Activated B cell treated with CpG ODN at 0.5 μM for 24 hours (primary cell): Measurements from ENCODE around the gene ARL3. TPM values are rescaled to one million over a fixed set of nuclear protein-coding genes. Genes with fewer than 3 reads are reported as not detected.

Experiments
- ATAC-seq: fragments of 200-7000 bp; cut with Tn5 transposase; one replicate; pipeline ENCODE4 v1.10.0; 2021; ENCODE audit warnings: low read depth, mild to moderate bottlenecking, moderate library complexity
- CTCF ChIA-PET: fragments of 350-600 bp; sonication (Branson Sonifier 250); formaldehyde crosslinking; loops from one replicate; lab custom pipeline; 2021; ENCODE audit warnings: antibody characterized with exemption; lab: Charles Lee
- POLR2A ChIA-PET: fragments of 350-600 bp; sonication (Branson Sonifier 250); formaldehyde crosslinking; loops from one replicate; lab custom pipeline; 2021; ENCODE audit warnings: antibody characterized with exemption; lab: Charles Lee
- DNase-seq: peaks from one replicate; pipeline ENCODE4 v3.0.0; 2022
- H3K27ac Mint-ChIP-seq: one replicate; pipeline ENCODE4 v1.8.0; 2020; ENCODE audit warnings: mixed read lengths
- H3K27me3 Mint-ChIP-seq: one replicate; pipeline ENCODE4 v1.8.0; 2021; ENCODE audit warnings: mixed read lengths
- H3K36me3 Mint-ChIP-seq: one replicate; pipeline ENCODE4 v1.8.0; 2021; ENCODE audit warnings: low read depth, mixed read lengths
- H3K4me1 Mint-ChIP-seq: one replicate; pipeline ENCODE4 v1.8.0; 2021; ENCODE audit warnings: mixed read lengths
- H3K4me3 Mint-ChIP-seq: one replicate; pipeline ENCODE4 v1.8.0; 2020; ENCODE audit warnings: mild to moderate bottlenecking, mixed read lengths
- H3K9me3 Mint-ChIP-seq: one replicate; pipeline ENCODE4 v1.8.0; 2020; ENCODE audit warnings: mixed read lengths
- intact Hi-C: fragments of 100-400 bp; cut with micrococcal nuclease; formaldehyde crosslinking; loops from one replicate; pipeline ENCODE4 v1.15.1; 2024
- total RNA-seq: library from RNA; stranded (reverse); gene quantifications from 2 replicates; pipeline ENCODE4 v1.2.3, GENCODE V29; 2022
- TF ChIP-seq, protein P1 (sequence below): fragments of 200-600 bp; IDR thresholded peaks from one replicate; pipeline ENCODE4 v1.8.0; 2022; ENCODE audit warnings: antibody characterized with exemption, mild to moderate bottlenecking

ARL3 gene
- total RNA-seq, 1 donor from 2014 or later, result 5.1 TPM

DNA sequence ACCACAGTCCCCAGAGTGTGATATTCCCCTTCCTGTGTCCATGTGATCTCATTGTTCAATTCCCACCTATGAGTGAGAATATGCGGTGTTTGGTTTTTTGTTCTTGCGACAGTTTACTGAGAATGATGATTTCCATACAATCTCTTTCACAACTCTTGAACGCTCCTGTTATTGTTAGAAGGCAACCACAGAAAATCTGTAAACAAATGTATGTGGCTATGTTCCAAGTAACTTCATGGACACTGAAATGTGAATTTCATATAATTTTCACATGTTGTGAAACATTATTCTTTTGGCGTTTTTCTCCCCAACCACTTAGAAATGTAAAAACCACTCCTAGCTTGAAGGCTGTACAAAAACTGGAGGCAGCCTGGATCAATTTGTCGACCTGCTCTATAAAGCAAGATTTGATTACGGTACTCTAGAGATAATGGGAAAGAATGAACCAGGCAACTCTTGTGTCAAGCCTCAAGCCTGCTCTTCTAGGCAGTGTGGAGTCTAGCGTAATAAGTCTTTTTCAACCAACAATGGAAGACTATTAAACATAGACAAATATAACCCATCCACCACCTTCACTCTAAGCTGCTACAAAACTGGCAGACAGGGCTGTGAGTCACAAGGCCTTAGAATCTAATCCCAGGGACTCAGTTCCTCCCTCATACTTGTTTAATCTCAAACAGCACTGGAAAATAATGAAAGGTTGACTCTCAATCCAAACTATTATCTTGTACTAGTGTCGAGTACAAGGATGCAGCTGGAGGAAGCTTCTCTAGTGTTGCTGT lies 22.7 kb downstream of the ARL3 start:
- intact Hi-C loops, result no loop called here
- DNase-seq, result no peak
- TF ChIP-seq, protein P1, sequence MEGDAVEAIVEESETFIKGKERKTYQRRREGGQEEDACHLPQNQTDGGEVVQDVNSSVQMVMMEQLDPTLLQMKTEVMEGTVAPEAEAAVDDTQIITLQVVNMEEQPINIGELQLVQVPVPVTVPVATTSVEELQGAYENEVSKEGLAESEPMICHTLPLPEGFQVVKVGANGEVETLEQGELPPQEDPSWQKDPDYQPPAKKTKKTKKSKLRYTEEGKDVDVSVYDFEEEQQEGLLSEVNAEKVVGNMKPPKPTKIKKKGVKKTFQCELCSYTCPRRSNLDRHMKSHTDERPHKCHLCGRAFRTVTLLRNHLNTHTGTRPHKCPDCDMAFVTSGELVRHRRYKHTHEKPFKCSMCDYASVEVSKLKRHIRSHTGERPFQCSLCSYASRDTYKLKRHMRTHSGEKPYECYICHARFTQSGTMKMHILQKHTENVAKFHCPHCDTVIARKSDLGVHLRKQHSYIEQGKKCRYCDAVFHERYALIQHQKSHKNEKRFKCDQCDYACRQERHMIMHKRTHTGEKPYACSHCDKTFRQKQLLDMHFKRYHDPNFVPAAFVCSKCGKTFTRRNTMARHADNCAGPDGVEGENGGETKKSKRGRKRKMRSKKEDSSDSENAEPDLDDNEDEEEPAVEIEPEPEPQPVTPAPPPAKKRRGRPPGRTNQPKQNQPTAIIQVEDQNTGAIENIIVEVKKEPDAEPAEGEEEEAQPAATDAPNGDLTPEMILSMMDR, result no peak
- H3K27me3 Mint-ChIP-seq, result no peaks in the 10 kb centered on the region
- ChIA-PET CTCF (no interaction called here), POLR2A (no interaction called here)
- no peak for ATAC-seq
- no peaks in the 10 kb centered on the region for H3K4me1 Mint-ChIP-seq
- no peaks in the 10 kb centered on the region for H3K9me3 Mint-ChIP-seq
- no peak overlapping the region for H3K27ac Mint-ChIP-seq
- peaks cover 9% of the 10 kb centered on the region for H3K36me3 Mint-ChIP-seq
- no peak overlapping the region for H3K4me3 Mint-ChIP-seq

DNA sequence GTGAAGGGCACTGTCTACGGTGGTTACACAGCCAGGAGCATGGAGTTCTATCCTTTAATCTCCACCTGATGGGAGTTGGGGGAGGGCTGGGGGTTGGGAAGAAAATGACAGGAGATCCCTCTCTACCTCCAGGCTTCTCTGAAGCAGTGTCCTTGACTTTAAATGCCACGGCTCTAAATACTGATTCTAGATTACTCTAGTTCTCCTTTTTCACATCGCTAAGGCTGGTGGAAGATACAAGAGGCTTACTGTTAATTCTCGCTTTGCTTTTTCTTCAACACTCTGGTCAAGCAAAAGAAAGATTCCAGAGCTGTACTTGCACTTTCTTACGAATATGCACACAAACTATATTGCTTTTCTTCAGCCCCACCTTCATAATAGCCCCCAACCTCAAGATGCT lies 30.5 kb downstream of the ARL3 start:
- intact Hi-C loops, result no loop called here
- no peaks in the 10 kb centered on the region for H3K27me3 Mint-ChIP-seq
- TF ChIP-seq, protein P1, result no peak
- DNase-seq, result no peak
- peaks cover 18% of the 10 kb centered on the region for H3K36me3 Mint-ChIP-seq
- no peak overlapping the region for H3K4me3 Mint-ChIP-seq
- no peaks in the 10 kb centered on the region for H3K4me1 Mint-ChIP-seq
- no peak overlapping the region for H3K27ac Mint-ChIP-seq
- ATAC-seq, result no peak
- no peaks in the 10 kb centered on the region for H3K9me3 Mint-ChIP-seq
- ChIA-PET CTCF (no interaction called here), POLR2A (no interaction called here)

DNA sequence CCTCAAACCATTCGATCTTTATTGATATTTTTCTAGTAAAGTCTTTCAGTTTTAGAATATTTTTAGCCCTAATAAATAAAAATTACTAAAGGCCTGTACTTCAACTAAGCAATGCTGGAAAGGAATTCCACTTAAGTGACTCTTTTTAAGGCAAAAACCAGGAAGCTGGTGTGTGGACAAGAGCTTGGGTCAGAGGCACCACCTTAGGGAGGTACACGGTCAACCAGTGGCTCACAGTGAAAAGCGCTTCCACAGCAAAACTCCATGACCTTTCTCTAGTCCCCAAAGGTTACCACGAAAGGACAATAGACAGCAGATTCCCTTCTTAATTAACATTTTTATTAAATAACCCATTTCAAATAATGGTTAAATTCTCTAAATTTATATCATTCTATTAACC lies 31.2 kb downstream of the ARL3 start:
- CTCF ChIA-PET, result no interaction called here
- POLR2A ChIA-PET, result interaction anchor here (0.7 kb wide), 1 partner anchor 10 kb away, joined by 3 read pairs; no protein-coding TSS in a partner anchor
- ATAC-seq (no peak), DNase-seq (no peak)
- no peak overlapping the region for H3K4me3 Mint-ChIP-seq
- no peak overlapping the region for H3K27ac Mint-ChIP-seq
- no peaks in the 10 kb centered on the region for H3K9me3 Mint-ChIP-seq
- peaks cover 4% of the 10 kb centered on the region for H3K4me1 Mint-ChIP-seq
- no peaks in the 10 kb centered on the region for H3K27me3 Mint-ChIP-seq
- TF ChIP-seq, protein P1, result no peak
- intact Hi-C loops, result no loop called here
- H3K36me3 Mint-ChIP-seq, result peaks cover 18% of the 10 kb centered on the region

DNA sequence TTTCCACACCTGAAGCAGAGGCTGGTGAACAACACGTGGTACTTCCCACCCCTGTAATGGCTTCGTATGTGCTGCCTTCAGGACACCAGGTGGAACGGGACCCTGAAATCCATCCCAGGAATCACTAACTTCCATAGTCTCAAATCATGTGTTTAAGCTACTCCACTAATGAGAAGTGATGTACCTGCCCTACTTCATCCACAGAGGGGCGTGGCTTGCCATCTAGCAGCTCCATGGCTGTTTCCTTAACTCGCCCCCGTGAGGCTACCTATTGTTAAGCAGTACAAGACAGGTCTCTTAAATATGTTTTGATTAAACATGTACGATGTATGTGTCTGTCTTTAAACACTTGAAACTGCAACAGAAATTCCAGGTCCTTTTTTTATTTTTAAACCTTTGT lies 31.8 kb downstream of the ARL3 start:
- ATAC-seq (no peak), DNase-seq (no peak)
- ChIA-PET POLR2A (interaction anchor here (0.7 kb wide), 1 partner anchor 9 kb away, joined by 3 read pairs; no protein-coding TSS in a partner anchor), CTCF (no interaction called here)
- TF ChIP-seq, protein P1, result no peak
- no peaks in the 10 kb centered on the region for H3K27me3 Mint-ChIP-seq
- intact Hi-C loops, result no loop called here
- H3K4me1 Mint-ChIP-seq, result peaks cover 4% of the 10 kb centered on the region
- no peak overlapping the region for H3K4me3 Mint-ChIP-seq
- no peaks in the 10 kb centered on the region for H3K9me3 Mint-ChIP-seq
- H3K27ac Mint-ChIP-seq, result no peak overlapping the region
- H3K36me3 Mint-ChIP-seq, result peaks cover 18% of the 10 kb centered on the region

DNA sequence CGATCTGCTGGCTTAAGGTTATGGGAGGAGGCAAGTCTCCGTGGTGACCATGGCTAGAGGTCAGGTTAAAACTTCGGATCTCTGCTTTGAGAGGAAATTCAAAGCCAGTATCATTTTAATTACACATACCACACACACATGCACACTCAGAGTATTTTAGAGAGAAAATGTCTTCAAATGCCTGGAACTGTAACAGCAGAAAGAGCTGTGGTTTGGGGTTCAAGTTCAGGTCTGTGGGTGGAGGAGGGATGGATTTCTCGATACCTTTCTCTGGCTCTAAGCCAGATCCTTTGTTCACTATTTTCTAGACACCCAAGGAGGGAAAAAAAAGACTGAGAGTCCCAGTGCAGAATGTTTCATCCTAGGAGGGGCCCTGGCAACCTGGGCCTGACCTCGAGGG lies 32.5 kb downstream of the ARL3 start:
- peaks cover 18% of the 10 kb centered on the region for H3K36me3 Mint-ChIP-seq
- H3K27ac Mint-ChIP-seq, result no peak overlapping the region
- ATAC-seq (no peak), DNase-seq (no peak)
- CTCF ChIA-PET, result no interaction called here
- H3K9me3 Mint-ChIP-seq, result no peaks in the 10 kb centered on the region
- POLR2A ChIA-PET, result no interaction called here
- no peaks in the 10 kb centered on the region for H3K27me3 Mint-ChIP-seq
- no peak overlapping the region for H3K4me3 Mint-ChIP-seq
- peaks cover 5% of the 10 kb centered on the region for H3K4me1 Mint-ChIP-seq
- intact Hi-C loops, result no loop called here
- TF ChIP-seq, protein P1, result no peak
